Stimulated activated naive CD8-positive, alpha-beta T cell treated with anti-CD3 and anti-CD28 coated beads, Interleukin-15, Interleukin-2, amounts not matched to agents 100 U/mL and 50 U/mL, for 24 hours (primary cell): ENCODE measurements around the gene CTSG.
"Not testable (repeated sequence)": the region's sequence is repeated elsewhere in the genome, so short reads cannot be mapped to it uniquely, and the experiment has no call there.

Experiments
- ATAC-seq: fragments of 150-1000 bp; cut with Tn5 transposase; one replicate; pipeline ENCODE4 v1.10.0; 2021
- DNase-seq: peaks from one replicate; pipeline ENCODE4 v3.0.0; 2021

The CTSG gene

GRCh38 chr14:24576182-24576581, at the start of gene CTSG:
CTSG (minus strand) TSS chr14:24576250; CDS start chr14:24576223, 27 bp downstream.
- no peak for DNase-seq
- ATAC-seq, result no peak

GRCh38 chr14:24613747-24614146, 37.7 kb upstream of the CTSG start:
- no peak for DNase-seq
- ATAC-seq, result no peak

GRCh38 chr14:24613241-24613640, 37.2 kb upstream of the CTSG start:
- ATAC-seq (no peak), DNase-seq (no peak)

- no peak for DNase-seq
- ATAC-seq, result no peak
Observed at GRCh38 chr14:24612196-24612595, 36.1 kb upstream of the CTSG start.

- ATAC-seq (peak; percentile 80), DNase-seq (peak; percentile 26)
Observed at GRCh38 chr14:24609655-24610344, 33.8 kb upstream of the CTSG start, which contains the start of gene GZMH. GZMH (minus strand) TSS chr14:24609685; CDS start chr14:24609613, 72 bp downstream.

GRCh38 chr14:24607635-24608514, 31.8 kb upstream of the CTSG start:
- DNase-seq, result no peak
- no peak for ATAC-seq

- ATAC-seq, result no peak
- no peak for DNase-seq
Observed at GRCh38 chr14:24607081-24607480, 31.0 kb upstream of the CTSG start.

GRCh38 chr14:24606297-24606696, 30.2 kb upstream of the CTSG start:
- DNase-seq (no peak), ATAC-seq (no peak)

GRCh38 chr14:24605435-24606190, 29.6 kb upstream of the CTSG start:
- DNase-seq (peak; percentile 82), ATAC-seq (peak; percentile 77)

- no peak for DNase-seq
- ATAC-seq, result no peak
Observed at GRCh38 chr14:24597403-24597802, 21.4 kb upstream of the CTSG start.

GRCh38 chr14:24595073-24595808, 19.2 kb upstream of the CTSG start:
- ATAC-seq (no peak), DNase-seq (no peak)

GRCh38 chr14:24591004-24591403, 15.0 kb upstream of the CTSG start:
- ATAC-seq, DNase-seq: not testable (repeated sequence)

GRCh38 chr14:24584402-24584801, 8.4 kb upstream of the CTSG start:
- not testable (repeated sequence) for DNase-seq, ATAC-seq

GRCh38 chr14:24578558-24578957, 2.5 kb upstream of the CTSG start:
- DNase-seq, result no peak
- ATAC-seq, result no peak

GRCh38 chr14:24576771-24577170, 721 bp upstream of the CTSG start:
- ATAC-seq (no peak), DNase-seq (no peak)

GRCh38 chr14:24574206-24574774, 1.8 kb downstream of the CTSG start:
- ATAC-seq, result no peak
- no peak for DNase-seq

GRCh38 chr14:24566318-24566717, 9.7 kb downstream of the CTSG start:
- ATAC-seq, result no peak
- DNase-seq, result no peak

GRCh38 chr14:24565766-24566165, 10.3 kb downstream of the CTSG start:
- DNase-seq (no peak), ATAC-seq (no peak)

- ATAC-seq (no peak), DNase-seq (no peak)
Observed at GRCh38 chr14:24563505-24563904, 12.5 kb downstream of the CTSG start.

- DNase-seq (no peak), ATAC-seq (no peak)
Observed at GRCh38 chr14:24556756-24557155, 19.3 kb downstream of the CTSG start.

- ATAC-seq, DNase-seq: not testable (repeated sequence)
Observed at GRCh38 chr14:24549064-24549463, 27.0 kb downstream of the CTSG start.
